ENCODE measurements around the gene EIF5B. TPM values are rescaled to one million over a fixed set of nuclear protein-coding genes. Genes with fewer than 3 reads are reported as not detected.

EIF5B gene
- total RNA-seq, 4 donors from 2014 or later: 23.6 to 40.4 (median 30.7) TPM

GRCh38 chr2:99377879-99378278 is 40.7 kb downstream of the EIF5B start:
- Histone ChIP-seq H3K36me3 (peaks cover 0 to 50% (median 0%) of the 10 kb centered on the region in 3 donors), H3K27ac (no peak overlapping the region), H3K4me3 (no peak overlapping the region), H3K9me3 (no peaks in the 10 kb centered on the region), H3K27me3 (no peaks in the 10 kb centered on the region), H3K4me1 (no peaks in the 10 kb centered on the region)
- no peak for DNase-seq
- TF ChIP-seq POLR2A (IDR thresholded peaks at IDR 0.05): no peak
- no peak for TF ChIP-seq CTCF (IDR thresholded peaks at IDR 0.05)

GRCh38 chr2:99380376-99381010 is 43.3 kb downstream of the EIF5B start:
- TF ChIP-seq POLR2A (IDR thresholded peaks at IDR 0.05) (no peak), CTCF (IDR thresholded peaks at IDR 0.05) (no peak)
- no peaks in the 10 kb centered on the region for H3K4me1 ChIP-seq
- no peak for DNase-seq
- no peak overlapping the region for H3K27ac ChIP-seq
- peaks cover 0 to 62% (median 0%) of the 10 kb centered on the region in 3 donors for H3K36me3 ChIP-seq
- no peaks in the 10 kb centered on the region for H3K9me3 ChIP-seq
- H3K4me3 ChIP-seq: no peak overlapping the region
- no peaks in the 10 kb centered on the region for H3K27me3 ChIP-seq

DNA sequence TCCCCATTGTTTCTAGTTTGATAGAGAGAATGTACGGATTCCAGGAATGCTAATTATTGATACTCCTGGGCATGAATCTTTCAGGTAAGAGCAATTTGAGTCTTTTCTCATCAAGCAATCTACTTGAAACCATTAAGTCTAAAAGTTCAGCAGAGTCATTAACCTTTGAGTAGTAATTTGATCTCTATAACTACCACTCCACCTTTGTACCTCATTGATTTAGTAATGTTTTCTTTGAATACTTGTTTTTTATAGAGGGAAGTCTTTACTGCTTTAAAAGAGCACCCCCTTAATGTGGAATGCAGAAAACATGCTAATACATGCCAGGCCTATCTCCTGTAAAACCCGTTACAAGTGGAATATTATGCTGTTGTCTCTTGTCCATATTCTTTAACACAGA is 45.0 kb downstream of the EIF5B start:
- Histone ChIP-seq H3K9me3 (no peaks in the 10 kb centered on the region), H3K4me1 (no peaks in the 10 kb centered on the region), H3K36me3 (peaks cover 0 to 47% (median 0%) of the 10 kb centered on the region in 3 donors), H3K27ac (no peak overlapping the region), H3K4me3 (no peak overlapping the region), H3K27me3 (no peaks in the 10 kb centered on the region)
- DNase-seq: no peak
- no peak for TF ChIP-seq CTCF (IDR thresholded peaks at IDR 0.05)
- TF ChIP-seq POLR2A (IDR thresholded peaks at IDR 0.05): no peak

GRCh38 chr2:99386011-99386410 is 48.8 kb downstream of the EIF5B start:
- no peaks in the 10 kb centered on the region for H3K9me3 ChIP-seq
- DNase-seq: no peak

GRCh38 chr2:99388892-99389291 is 51.7 kb downstream of the EIF5B start:
- Histone ChIP-seq H3K27ac (no peak overlapping the region), H3K9me3 (no peaks in the 10 kb centered on the region), H3K4me1 (no peaks in the 10 kb centered on the region), H3K4me3 (no peak overlapping the region), H3K27me3 (no peaks in the 10 kb centered on the region), H3K36me3 (peaks cover 0 to 51% (median 0%) of the 10 kb centered on the region in 3 donors)
- DNase-seq: no peak
- TF ChIP-seq CTCF (IDR thresholded peaks at IDR 0.05) (no peak), POLR2A (IDR thresholded peaks at IDR 0.05) (no peak)

More at GRCh38 chr2:99386011-99386410, 48.8 kb downstream of the EIF5B start:
- H3K4me3 ChIP-seq: no peak overlapping the region
- peaks cover 0 to 37% (median 0%) of the 10 kb centered on the region in 3 donors for H3K36me3 ChIP-seq
- no peaks in the 10 kb centered on the region for H3K4me1 ChIP-seq
- H3K27ac ChIP-seq: no peak overlapping the region
- no peaks in the 10 kb centered on the region for H3K27me3 ChIP-seq
- TF ChIP-seq CTCF (IDR thresholded peaks at IDR 0.05): no peak
- TF ChIP-seq POLR2A (IDR thresholded peaks at IDR 0.05): no peak
